ENCODE results near the gene ANGPTL4. TPM values are rescaled to one million over a fixed set of nuclear protein-coding genes. Genes with fewer than 3 reads are reported as not detected.

ANGPTL4 gene
- total and polyA plus RNA-seq, 9 of the 15 experiments (the other 6 are each of a cell fraction or from before 2014, with no cell fraction given), result 0.05 to 0.77 (median 0.22) TPM; not detected in 4

DNA sequence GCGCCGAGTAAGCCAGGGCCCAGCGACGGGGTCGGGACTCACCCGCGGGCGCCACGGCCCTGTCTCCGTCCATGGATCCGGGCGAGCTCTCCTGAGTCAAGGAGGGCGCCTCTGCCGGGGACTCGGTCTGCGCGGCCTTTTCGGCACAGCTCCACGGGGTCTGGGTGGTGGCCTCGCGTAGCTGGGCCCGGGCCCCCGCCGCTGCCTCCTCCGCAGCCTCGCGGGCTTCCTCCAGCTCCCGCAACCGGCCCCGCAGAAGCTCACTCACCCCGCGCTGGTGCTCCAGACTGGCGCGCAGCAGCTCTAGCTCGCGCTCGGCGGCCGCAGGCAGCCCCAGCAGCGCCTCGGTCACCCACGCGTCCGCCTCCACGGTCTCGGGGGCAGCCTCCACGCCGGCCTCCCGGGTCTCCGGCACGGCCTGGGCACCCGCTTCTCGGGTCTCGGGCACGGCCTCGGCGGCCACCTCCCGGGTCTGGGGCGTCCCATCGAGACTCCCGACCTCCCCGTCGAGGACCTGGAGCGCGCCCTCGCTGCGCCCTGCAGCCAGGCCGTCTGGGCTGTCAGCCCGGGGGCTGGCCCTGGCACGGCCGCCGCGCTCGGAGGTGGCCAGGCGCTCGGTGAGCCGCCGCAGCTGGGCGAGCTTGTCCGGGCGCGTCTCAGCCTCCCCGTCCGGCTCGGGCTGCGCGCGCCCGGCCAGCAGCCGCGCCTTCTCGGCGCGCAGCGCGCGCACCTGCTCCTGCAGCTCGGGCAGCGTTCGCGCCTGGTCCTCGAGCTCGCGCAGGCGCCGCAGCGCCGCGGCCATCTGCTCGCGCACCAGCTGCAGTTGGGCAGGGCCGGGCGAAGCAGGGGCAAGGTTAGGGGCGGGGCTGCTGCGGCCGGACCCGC is 29.3 kb upstream of the ANGPTL4 start (continued):
- no peak for TF ChIP-seq ELK3 (CRISPR knock-in tag; IDR thresholded peaks at IDR 0.05)
- no peak for TF ChIP-seq ZNF318 (IDR thresholded peaks at IDR 0.05; ENCODE audit: borderline replicate concordance in 1 of 2, low read depth in 1 of 2)
- no peak for TF ChIP-seq ZNF707 (CRISPR knock-in tag; conservative IDR thresholded peaks at IDR 0.05)
- no peak for TF ChIP-seq HMG20A (CRISPR knock-in tag; conservative IDR thresholded peaks at IDR 0.05)
- TF ChIP-seq, protein P1, sequence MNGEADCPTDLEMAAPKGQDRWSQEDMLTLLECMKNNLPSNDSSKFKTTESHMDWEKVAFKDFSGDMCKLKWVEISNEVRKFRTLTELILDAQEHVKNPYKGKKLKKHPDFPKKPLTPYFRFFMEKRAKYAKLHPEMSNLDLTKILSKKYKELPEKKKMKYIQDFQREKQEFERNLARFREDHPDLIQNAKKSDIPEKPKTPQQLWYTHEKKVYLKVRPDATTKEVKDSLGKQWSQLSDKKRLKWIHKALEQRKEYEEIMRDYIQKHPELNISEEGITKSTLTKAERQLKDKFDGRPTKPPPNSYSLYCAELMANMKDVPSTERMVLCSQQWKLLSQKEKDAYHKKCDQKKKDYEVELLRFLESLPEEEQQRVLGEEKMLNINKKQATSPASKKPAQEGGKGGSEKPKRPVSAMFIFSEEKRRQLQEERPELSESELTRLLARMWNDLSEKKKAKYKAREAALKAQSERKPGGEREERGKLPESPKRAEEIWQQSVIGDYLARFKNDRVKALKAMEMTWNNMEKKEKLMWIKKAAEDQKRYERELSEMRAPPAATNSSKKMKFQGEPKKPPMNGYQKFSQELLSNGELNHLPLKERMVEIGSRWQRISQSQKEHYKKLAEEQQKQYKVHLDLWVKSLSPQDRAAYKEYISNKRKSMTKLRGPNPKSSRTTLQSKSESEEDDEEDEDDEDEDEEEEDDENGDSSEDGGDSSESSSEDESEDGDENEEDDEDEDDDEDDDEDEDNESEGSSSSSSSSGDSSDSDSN (IDR thresholded peaks at IDR 0.05; ENCODE audit: borderline replicate concordance in 1 of 2, low read depth in 2 of 2, low read length in 2 of 2), result peak in 1 of 2 experiments; percentile 67; a peak in 1 of 4 replicates
- no peak for TF ChIP-seq SIN3A (IDR thresholded peaks at IDR 0.05; ENCODE audit: borderline replicate concordance in 2 of 2, control insufficient read depth in 1 of 2, low read depth in 2 of 2, low read length in 2 of 2)
- TF ChIP-seq TEAD4 (IDR thresholded peaks at IDR 0.05; ENCODE audit: low read length), result no peak
- TF ChIP-seq TEAD4 (CRISPR knock-in tag; IDR thresholded peaks at IDR 0.05; ENCODE audit: borderline replicate concordance), result no peak
- no peak for TF ChIP-seq TSC22D4 (tag; IDR thresholded peaks at IDR 0.05)
- no peak for TF ChIP-seq PCBP2 (IDR thresholded peaks at IDR 0.05; ENCODE audit: low read depth, low read length, poor library complexity, severe bottlenecking)
- TF ChIP-seq JUNB (CRISPR knock-in tag; conservative IDR thresholded peaks at IDR 0.05), result no peak
- no peak for TF ChIP-seq ADNP (tag; IDR thresholded peaks at IDR 0.05)
- TF ChIP-seq ZNF79 (CRISPR knock-in tag; IDR thresholded peaks at IDR 0.05; ENCODE audit: low read depth), result no peak
- no peak for TF ChIP-seq U2AF1 (optimal IDR thresholded peaks at IDR 0.05; ENCODE audit: low read depth, low read length)
